NCI-H460 (cell line): Measurements from ENCODE around the gene GABARAP. TPM values are rescaled to one million over a fixed set of nuclear protein-coding genes. Genes with fewer than 3 reads are reported as not detected.

Experiments used
- DNase-seq: peaks from one replicate; pipeline ENCODE4 v3.0.0-alpha.2; 2016; ENCODE audit warnings: low read depth; ENCODE audit errors: extremely low read depth
- small RNA-seq, 2 experiments: library from RNA; depleted of rRNA; stranded (forward); fragments of <200 nt; gene quantifications; one replicate each; pipeline ENCODE3, GENCODE V24; 2014
- total RNA-seq: library from RNA; depleted of rRNA; stranded (reverse); fragments of >200 nt; shearing (Covaris generic); gene quantifications from 2 replicates; pipeline ENCODE4 v1.2.3, GENCODE V29; 2014; rRNA removed

The GABARAP gene
- total RNA-seq, 1 experiment from 2014 or later = 150 TPM

- no peak for DNase-seq
Measured at GRCh38 chr17:7208754-7209460, 33.3 kb downstream of the GABARAP start.

GRCh38 chr17:7208027-7208571 is 34.1 kb downstream of the GABARAP start:
- no peak for DNase-seq

GRCh38 chr17:7207120-7208001 is 34.9 kb downstream of the GABARAP start:
- no peak for DNase-seq

- DNase-seq = no peak
Measured at GRCh38 chr17:7205561-7205960, 36.7 kb downstream of the GABARAP start.

GRCh38 chr17:7204828-7205461 is 37.3 kb downstream of the GABARAP start:
- peak; percentile 74 for DNase-seq

- no peak for DNase-seq
Measured at GRCh38 chr17:7204336-7204735, 37.9 kb downstream of the GABARAP start.

- DNase-seq = no peak
Measured at GRCh38 chr17:7203391-7203790, 38.9 kb downstream of the GABARAP start.

- no peak for DNase-seq
Measured at GRCh38 chr17:7196651-7197401, 45.4 kb downstream of the GABARAP start.

GRCh38 chr17:7195971-7196370 is 46.3 kb downstream of the GABARAP start:
- DNase-seq = no peak

- no peak for DNase-seq
Measured at GRCh38 chr17:7192271-7192937, 49.8 kb downstream of the GABARAP start.

- peak; percentile 18 for DNase-seq
Measured at GRCh38 chr17:7191571-7192270, 50.5 kb downstream of the GABARAP start.

GRCh38 chr17:7191069-7191468 is 51.2 kb downstream of the GABARAP start:
- DNase-seq = no peak

GRCh38 chr17:7190276-7190917 is 51.9 kb downstream of the GABARAP start:
- DNase-seq = no peak

Small RNAs within 50 kb of the gene (small RNA-seq; reads per million reads assigned to genes)
- 0 to 0.06 reads per million in 2 experiments for gene AC120057.4
- gene MIR324 = 0.68 to 11.7 reads per million in 2 experiments
- 0 reads per million in 2 experiments for gene RF00019

Other genes with a start within 250 kb of the GABARAP start
- not detected in 2 replicates for gene ALOX12, start 246.4 kb downstream of the GABARAP start, total RNA-seq
- gene RNASEK, start 229.8 kb downstream of the GABARAP start, total RNA-seq = 276 and 291 TPM in 2 replicates
- not detected in 2 replicates for gene BCL6B, start 219.4 kb downstream of the GABARAP start, total RNA-seq
- gene SLC16A13, start 206.4 kb downstream of the GABARAP start, total RNA-seq = 0.49 and 1.2 TPM in 2 replicates
- 0.12 TPM in 1 of 2 replicates, not detected in the other for gene SLC16A11, start 198.4 kb downstream of the GABARAP start, total RNA-seq
- gene CLEC10A, start 162.2 kb downstream of the GABARAP start, total RNA-seq = not detected in 2 replicates
- gene ASGR2, start 127.6 kb downstream of the GABARAP start, total RNA-seq = not detected in 2 replicates
- gene ASGR1, start 63.1 kb downstream of the GABARAP start, total RNA-seq = 0.22 TPM in 1 of 2 replicates, not detected in the other
- gene DLG4, start 22.6 kb downstream of the GABARAP start, total RNA-seq = 3.6 and 3.7 TPM in 2 replicates
- 249 and 250 TPM in 2 replicates for gene ACADVL, start 22.5 kb downstream of the GABARAP start, total RNA-seq
- gene DVL2, start 7.9 kb downstream of the GABARAP start, total RNA-seq = 49.5 and 54.9 TPM in 2 replicates
- 32.5 and 38.8 TPM in 2 replicates for gene PHF23, start 3.0 kb downstream of the GABARAP start, total RNA-seq
- gene CTDNEP1, start 9.3 kb upstream of the GABARAP start, total RNA-seq = 46.9 and 48.4 TPM in 2 replicates
- gene ELP5, start 9.8 kb upstream of the GABARAP start, total RNA-seq = 60.6 and 61.4 TPM in 2 replicates
- gene CLDN7, start 20.0 kb upstream of the GABARAP start, total RNA-seq = 12.6 and 13.2 TPM in 2 replicates
- not detected in 2 replicates for gene SLC2A4, start 39.3 kb upstream of the GABARAP start, total RNA-seq
- 0.06 and 0.15 TPM in 2 replicates for gene YBX2, start 52.2 kb upstream of the GABARAP start, total RNA-seq
- gene EIF5A, start 65.2 kb upstream of the GABARAP start, total RNA-seq = 659 and 733 TPM in 2 replicates
- 63.3 and 64.2 TPM in 2 replicates for gene GPS2, start 72.9 kb upstream of the GABARAP start, total RNA-seq
- gene NEURL4, start 86.9 kb upstream of the GABARAP start, total RNA-seq = 15.0 and 22.7 TPM in 2 replicates
- 0.02 TPM in 1 of 2 replicates, not detected in the other for gene ACAP1, start 94.1 kb upstream of the GABARAP start, total RNA-seq
- gene KCTD11, start 109.7 kb upstream of the GABARAP start, total RNA-seq = 5.0 and 6.0 TPM in 2 replicates
- gene TMEM95, start 112.7 kb upstream of the GABARAP start, total RNA-seq = not detected in 2 replicates
- gene TNK1, start 138.6 kb upstream of the GABARAP start, total RNA-seq = 3.5 and 3.9 TPM in 2 replicates
- 31.3 and 32.4 TPM in 2 replicates for gene PLSCR3, start 152.1 kb upstream of the GABARAP start, total RNA-seq
- gene TMEM256, start 161.6 kb upstream of the GABARAP start, total RNA-seq = 107 and 202 TPM in 2 replicates
- 5.5 and 6.2 TPM in 2 replicates for gene NLGN2, start 165.4 kb upstream of the GABARAP start, total RNA-seq
- gene SPEM1, start 177.9 kb upstream of the GABARAP start, total RNA-seq = not detected in 2 replicates
- not detected in 2 replicates for gene SPEM2, start 183.2 kb upstream of the GABARAP start, total RNA-seq
- gene SPEM3, start 186.4 kb upstream of the GABARAP start, total RNA-seq = not detected in 2 replicates
- gene TMEM102, start 193.0 kb upstream of the GABARAP start, total RNA-seq = 6.3 and 7.9 TPM in 2 replicates
- 1.2 TPM in 2 replicates for gene FGF11, start 197.1 kb upstream of the GABARAP start, total RNA-seq
- gene CHRNB1, start 202.6 kb upstream of the GABARAP start, total RNA-seq = 3.6 and 3.8 TPM in 2 replicates
- 14.7 and 15.3 TPM in 2 replicates for gene ZBTB4, start 237.2 kb upstream of the GABARAP start, total RNA-seq
- gene SLC35G6, start 239.0 kb upstream of the GABARAP start, total RNA-seq = not detected in 2 replicates
- gene POLR2A, start 241.9 kb upstream of the GABARAP start, total RNA-seq = 27.1 and 35.3 TPM in 2 replicates